HG03378 (cell line): ENCODE data around the gene LIPT2.

Experiments
- ATAC-seq: cut with Tn5 transposase; IDR thresholded peaks from one replicate; pipeline ENCODE4 v1.9.1; 2021; ENCODE audit warnings: mild to moderate bottlenecking, moderate library complexity; ENCODE audit not compliant: unreplicated experiment

The LIPT2 gene

DNA sequence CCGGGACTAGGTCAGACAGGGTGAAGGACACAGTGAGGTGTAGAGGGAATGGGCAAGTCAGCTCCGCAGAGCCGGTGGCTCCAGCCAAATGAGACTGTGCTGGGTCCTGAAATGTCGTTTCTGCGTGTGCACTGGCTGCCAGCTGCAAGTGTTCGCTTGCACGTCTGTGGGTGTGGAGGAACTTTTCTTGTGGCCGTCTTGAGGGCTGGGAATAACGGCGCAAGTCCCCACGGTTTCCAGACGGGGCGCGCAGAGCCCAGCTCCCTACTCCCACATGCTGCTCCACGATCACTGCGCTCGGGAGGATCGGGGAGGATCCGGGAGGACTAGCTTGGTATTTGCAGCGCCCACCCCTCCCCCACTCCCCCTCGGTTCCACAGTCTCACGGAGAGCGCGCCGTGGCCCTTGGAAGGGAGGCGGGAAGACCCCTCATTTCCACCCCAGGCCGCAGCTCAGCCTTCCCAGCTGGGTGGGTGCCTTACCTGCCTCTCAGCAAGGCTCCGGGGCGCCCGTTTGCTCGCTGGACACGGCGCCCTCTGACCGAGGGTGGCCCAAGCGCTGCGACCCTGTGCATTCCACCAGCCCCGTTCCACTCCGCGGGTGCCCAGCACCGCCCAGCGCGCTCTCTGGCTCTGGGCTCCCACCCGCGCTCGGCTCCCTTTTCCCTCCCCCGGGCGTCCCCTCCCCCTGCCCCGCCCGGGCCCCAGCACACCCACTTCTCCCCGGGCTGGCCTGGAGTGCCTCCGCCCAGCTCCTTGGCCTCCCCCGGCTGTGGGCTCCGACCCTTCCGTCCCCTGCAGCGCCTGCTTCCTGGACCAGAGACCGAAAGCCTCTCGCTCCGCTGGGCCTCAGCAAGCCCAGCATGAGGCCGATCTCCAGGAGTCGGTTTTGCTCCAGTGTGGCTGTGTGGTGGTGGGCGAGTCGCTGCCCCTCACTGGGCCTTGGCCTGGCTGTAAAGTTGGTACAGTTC, 26.3 kb downstream of the LIPT2 start, which contains the start of gene KCNE3:
Gene KCNE3 (minus strand): TSS at position 634 of the 970 bp plus-strand sequence. CDS start 9,986 bp downstream, outside the sequence.
- ATAC-seq: no peak

DNA sequence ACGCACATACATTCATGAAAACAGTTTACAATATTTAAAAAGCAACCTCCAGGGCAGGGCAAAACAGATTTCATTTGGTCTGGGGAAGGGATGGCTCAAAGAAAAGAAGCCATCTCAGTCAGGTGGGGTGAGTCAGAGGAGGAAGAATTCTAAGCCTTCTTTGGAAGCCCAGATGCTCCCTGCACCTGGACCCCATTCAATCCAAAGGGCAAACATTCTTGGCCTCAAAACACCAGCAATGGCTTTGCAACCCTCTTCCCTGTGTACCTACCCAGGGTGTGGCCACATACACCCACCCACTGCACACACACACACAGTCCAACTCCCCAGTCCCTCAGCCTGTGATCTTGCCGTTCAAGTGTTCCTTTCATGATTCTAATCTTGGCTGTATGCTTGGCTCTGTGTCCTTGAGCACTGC, 28.2 kb downstream of the LIPT2 start:
- no peak for ATAC-seq

DNA sequence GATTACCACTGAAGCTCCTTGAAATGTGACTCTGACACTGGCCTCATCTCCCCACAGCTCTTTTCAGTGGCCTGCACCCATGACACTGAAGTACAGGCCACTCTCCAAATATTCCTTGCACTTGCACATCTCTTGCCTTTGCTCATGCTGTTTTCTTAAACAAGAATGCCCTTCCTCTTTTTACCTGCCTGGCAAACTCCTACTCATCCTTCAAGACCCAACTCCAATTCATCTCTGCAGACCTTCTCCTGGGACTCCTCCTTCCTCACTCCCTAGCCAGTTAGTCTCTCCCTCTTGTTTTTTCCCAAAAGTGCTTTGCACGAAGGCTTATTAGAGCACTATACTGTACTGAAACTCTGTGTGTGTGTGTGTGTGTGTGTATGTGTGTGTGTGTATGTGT, 28.8 kb downstream of the LIPT2 start:
- ATAC-seq: no peak

DNA sequence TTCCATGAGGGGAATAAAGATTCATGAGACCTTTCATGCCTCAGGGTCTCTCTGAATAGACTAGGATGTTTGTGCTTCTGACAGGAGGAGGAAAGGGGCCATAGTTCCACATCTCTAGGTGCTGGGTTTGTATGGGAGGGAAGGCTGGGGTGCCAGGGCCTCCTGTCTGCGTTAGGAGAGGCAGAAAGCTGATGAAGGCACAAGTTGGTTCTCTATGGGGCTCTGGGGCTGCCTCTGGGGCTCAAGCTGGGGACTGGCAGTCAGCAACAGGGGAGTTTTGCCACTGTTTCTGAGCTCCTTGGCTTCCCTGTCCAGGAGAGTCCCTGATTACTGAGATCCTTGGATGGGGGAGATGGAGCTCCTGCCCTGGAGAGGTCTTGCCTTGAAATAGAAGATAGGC, 30.3 kb downstream of the LIPT2 start:
- ATAC-seq: no peak

DNA sequence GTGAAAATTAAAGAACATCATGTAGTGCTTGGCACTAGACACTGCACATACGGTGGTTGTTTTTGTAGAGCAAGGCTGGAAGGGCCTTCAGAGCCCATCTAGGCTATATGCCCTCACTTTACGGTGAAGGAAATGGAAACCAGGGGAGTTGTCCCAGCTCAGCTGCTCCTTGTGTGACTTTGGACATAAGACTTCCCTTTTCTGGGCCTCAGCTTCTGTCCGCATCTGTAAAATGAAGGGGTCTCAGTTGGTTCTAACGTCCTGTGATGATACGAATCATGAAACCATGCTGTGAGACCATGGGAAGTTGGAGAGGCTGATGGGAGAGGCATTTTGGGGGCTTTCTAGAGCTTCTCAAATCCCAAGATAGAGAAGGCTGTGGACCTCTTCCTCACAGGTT, 30.9 kb downstream of the LIPT2 start:
- ATAC-seq: no peak

DNA sequence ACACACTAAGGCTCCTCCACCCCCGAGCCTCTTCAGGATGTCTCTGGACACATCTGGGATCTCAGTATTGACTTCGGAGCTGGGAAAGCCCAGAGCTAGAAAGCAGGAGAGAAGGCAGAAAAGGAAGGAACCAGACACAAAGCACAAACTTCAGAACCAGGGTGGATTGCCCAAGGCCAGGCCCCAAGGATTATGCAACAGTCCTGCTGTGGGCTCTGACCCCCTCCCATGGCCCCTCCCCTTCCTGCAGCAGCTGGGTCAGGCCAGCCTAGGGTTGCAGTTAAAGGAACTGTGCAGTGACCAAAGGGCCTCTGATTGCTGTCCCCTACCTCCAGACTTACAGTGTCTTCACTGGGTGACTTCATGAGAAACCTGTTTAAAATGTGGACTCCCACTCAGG, 31.5 kb downstream of the LIPT2 start:
- ATAC-seq: no peak

DNA sequence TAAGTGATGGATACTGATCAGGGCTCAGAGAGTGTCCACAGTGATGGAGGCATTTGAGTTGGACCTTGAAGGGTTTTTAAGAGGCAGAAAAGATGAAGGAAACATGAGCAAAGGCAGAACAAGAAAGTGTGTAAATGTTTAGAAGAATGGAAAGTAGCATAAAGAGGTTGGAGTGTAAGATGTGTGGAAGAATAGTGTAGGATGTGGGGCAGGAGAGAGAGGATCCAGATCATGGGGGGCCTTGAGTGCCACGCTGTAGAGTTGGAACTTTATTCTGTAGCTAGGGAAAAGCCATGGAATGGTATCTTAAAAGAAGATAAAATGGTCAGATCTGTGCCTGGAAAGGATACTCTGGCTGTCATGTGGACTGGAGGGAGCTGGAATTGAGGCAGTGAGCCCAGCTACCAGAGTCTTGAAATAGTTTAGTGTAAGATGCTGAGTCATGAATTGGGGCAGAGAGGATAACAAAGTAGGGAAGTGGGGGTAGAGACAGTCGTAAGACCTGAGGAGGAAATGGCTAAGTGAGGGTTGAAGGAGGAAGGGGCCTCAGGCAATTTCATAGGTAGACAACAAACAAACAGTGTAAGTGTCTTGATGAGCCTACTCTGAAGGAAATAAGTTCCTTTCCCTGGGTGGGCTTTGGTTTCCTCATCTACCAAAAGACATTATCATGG, 32.9 kb downstream of the LIPT2 start:
- ATAC-seq: no peak

DNA sequence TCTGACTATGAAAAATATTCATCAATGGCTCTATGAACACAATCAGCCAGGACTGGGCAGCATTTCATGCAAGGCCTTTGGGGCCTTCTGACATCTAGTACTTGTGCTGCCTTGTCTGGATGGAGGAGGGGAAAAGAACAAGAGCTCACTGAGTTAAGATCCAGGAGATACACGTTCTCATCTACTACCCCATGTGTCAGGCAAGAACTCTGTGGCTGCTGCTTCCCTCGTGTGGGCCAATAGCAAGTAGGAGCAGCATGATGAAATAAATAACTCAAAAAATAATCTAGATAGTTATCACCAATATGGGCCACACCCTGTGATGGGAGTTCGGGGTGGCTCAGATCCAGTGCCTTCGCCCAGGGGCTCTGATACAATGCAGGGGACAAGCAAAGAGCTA, 33.5 kb downstream of the LIPT2 start:
- no peak for ATAC-seq

DNA sequence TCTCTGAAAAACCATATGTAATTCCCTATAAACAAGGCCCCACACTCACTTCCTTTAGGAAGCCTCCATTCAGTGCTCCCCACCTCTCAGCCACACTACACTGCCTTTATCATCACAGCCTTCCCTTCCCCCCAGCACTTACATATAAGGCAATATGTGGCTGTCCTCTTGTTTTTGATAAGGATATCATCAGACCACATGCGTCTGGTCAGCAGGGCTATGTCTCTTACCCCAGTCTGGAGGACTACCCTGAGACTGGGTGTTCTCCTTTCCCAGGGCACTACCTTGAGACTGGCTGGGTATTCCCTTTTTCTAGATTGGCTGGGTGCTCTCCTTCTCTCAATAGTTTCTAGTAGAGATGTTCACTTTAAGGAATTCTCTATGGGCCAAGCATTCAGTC, 33.9 kb downstream of the LIPT2 start:
- ATAC-seq: no peak

DNA sequence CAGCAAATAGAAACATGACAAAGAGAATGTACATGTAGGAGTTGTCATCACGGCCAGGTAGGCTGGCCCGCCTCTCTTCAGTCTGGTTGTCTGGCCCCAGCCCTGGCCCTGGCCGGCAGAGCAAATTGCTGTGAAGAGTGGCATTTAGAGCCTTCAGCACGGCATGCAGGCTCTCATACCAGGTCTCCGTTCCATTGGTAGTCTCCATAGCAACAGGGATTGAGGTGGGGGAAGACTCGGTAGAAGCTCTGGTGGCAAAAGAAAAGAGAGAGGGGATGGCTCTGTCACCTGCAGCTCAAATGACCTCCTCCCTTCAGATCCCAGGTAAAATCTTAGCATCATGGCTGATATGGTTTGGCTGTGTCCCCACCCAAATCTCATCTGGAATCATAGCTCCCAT, 36.2 kb downstream of the LIPT2 start:
- ATAC-seq: no peak

DNA sequence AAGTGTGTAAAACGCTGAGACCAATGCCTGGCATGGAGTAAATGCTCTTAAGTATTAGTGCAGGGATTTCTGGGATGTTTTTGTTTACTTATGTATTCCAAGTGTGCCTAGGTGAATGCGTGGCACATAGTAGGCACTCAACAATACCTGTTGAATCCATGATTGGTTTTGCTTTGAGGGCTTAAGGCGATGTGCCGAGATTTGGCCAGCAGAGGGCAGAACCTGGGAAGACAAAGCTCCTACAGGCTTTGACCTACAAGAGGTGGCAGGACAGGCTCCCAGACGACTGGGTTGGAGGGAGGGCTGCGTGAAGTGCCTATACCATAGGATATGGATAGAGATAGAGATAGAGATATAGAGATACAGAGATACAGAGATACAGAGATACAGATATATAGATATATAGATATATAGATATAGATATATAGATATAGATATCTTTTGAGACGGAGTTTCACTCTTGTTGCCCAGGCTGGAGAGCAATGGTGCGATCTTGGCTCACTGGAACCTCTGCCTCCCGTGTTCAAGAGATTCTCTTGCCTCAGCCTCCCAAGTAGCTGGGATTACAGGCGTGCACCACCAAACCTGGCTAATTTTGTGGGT, 40.0 kb downstream of the LIPT2 start:
- no peak for ATAC-seq

DNA sequence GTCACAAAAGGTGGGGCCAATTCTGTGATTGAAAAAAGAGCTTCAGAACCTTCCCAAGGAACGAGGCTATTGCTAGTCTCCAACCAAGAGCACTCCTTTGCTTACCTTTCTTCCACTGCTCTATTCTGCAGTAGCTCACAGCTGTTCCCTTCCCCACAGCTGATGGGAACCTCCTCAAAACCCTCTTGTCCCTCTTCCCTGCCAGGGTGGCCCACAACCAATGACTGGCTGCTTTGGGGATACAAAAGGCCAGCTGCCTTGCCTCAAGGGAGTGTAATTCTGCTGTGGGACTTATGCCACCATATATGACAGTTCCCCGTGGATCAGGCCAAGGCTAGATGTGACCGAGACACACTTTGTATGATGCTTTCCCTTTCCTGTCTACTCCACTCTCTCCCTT, 41.2 kb downstream of the LIPT2 start:
- ATAC-seq: no peak

DNA sequence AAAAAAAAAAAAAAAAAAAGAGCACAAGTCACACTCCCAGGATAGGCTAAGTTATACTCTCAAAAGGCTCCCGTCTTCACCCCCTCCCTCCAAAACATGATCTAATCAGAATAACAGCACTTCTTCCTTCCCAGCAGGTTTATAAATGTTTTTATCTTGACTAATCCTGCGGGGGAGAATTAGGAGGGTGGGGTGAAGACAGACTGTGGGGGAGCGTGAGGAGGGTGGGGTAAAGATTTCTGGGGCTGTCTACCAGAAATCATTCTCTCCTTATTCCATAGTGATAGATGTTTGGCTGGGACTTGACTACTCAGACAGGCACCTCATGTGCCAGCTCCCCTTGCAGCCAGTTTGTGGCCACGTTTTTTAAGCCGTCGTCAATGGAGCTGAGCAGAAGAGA, 43.2 kb downstream of the LIPT2 start:
- no peak for ATAC-seq

DNA sequence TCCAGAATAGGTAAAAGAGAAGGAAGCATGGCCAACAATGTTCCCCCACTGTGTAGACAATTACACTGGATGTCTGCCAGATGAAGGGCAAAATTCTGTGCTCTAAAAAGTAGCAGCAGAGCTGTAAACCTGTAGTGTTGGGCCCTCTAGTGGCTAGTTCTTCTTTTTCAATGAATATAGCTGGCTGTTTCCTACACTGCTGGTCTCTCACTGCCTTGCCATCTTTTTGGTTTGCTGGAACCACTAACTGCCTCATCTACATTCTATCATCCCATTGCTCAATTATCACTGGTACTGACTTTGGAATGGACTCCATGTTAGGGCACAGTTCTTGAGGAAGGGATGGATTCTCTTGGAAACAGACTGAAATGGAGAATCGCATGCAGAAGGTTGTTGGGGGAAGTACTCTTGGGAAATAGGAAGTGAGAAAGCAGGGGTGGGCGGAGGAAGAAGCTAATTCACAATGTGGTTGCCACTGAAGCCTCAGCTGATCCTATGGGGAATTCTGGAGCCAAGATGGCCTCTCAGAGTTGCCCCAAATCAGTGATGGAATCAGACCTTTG, 44.1 kb downstream of the LIPT2 start:
- no peak for ATAC-seq

DNA sequence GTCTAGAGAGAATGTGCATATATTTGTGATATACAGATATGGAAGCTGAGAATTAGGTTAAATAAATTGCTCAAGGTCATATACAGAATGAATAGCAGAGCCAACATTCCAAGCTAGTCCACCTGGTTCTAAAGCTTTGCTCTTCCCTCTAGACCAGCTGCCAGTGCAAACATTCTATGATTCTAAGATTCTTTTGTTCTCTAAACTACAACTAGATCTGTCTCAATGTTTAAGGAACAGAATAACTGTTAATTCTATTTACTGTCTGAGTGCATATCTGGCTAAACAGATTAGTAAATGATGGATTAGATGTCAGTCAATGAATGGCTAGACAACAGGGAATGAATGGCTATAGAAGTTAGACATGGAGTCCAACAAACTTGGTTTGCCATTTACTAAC, 45.8 kb downstream of the LIPT2 start:
- no peak for ATAC-seq

DNA sequence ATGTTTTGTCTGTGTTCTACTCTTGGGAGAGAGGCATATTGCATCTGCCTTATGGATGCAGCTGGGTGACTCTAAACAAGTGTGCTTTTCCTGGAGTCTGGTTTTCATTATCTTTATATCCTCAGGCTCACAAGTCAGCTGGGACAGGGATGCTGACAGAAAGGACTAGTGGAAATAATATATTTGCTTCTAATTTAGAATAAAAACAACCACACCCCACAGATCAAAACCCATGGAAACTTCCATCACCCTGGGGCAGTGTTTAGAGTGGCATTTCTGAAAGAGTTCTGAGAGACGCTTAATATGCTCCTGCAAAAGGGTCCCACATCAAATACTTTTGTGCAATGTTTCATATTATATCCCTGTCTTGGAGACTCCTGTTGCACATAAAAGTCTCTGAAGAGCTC, 47.0 kb downstream of the LIPT2 start:
- no peak for ATAC-seq

DNA sequence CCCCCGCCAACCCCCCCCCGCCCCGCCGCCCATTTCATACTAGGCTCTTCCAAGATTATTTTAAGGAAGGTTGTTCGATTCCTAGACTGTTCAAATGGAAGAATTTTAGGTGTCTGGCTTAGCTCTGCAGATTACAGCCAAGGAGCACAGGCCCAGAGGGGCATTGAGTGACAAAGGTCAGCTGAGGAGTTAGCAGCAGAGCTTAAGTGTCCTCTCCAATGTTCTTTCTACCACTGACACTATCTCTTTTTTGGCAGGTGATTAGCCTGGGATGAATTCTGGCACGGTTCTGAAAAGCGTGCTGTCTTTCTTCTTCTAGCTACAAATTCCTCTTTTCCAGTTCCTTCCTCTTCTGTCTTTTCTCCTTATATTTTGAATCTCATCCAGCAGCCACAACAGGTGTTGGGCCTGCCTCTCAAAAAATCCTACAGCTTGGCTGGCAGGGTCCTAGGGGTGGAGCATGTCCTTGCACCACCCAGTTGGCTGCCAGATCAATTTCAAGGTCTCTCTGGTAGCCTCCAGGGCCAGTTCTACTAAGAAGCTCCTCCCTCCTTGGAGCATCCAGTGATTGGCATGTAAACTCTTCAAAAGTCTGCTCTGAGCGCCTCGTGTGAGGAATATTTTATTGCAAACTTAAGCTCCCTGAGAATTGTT, 49.2 kb downstream of the LIPT2 start:
- ATAC-seq: no peak

DNA sequence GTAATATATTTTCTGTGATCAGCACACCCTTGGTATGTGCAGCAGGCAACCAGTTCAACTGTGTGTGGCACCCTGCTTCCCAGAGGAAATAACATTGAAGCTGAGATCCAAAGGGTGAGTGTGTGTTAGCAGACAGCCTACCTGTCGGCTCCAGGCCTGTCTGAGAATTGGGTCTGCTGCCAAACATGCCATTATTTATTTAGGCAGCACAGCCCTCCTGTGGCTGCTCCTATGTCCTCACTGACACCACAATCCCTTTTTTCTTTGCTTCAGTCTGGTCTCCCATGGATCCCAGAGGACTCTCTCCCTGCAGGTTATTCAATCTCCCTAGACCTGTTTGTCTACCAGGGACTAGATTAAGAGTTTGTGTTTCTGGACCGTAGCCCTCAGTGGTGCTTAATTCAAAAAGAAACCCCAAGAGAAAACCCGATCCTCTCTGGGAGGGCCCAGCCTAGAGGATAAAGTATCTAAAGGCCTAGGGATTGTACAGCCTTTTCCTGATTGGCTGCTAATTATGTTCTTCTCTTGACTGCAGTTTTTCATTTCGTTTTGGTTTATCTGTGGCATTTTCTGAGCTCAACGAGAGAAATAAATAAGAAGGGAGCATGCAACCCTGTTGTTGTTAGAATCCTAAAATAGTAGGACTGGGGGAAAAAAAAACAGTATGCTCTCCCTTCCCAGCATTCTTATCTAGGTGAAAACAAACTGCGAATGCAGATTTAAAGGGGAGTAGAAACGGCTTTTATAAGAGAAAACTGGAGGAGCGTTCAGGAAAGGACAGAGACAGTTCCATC, 50.3 kb downstream of the LIPT2 start:
- ATAC-seq: no peak

DNA sequence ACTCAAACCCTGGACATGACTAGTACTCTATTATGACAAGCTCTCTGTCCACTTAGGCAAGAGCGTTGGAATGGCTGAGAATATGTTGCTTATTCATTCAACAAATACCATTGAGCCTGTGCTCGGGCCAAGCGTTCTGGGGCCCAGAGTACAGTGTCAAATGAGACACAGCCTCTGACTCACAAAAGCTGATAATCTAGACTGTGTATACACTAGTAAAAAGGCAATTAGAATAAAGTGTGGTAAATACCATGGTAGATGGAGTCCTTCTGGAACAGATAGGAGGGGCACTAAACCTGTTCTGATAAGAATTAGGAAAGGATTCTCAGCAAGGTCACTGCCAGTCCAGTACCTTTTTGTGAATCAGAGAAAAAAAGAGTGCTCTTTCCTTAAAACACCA, 50.9 kb downstream of the LIPT2 start:
- no peak for ATAC-seq
